Caco-2 (cell line): ENCODE data around the gene SATB2. TPM values are rescaled to one million over a fixed set of nuclear protein-coding genes. Genes with fewer than 3 reads are reported as not detected.

Source experiments
- BruUV-seq: library from RNA; stranded (reverse); fragments of 400-500 nt; replicated peaks from 2 replicates; lab custom pipeline; 2021; lab: Mats Ljungman, UMichigan
- CTCF ChIA-PET: fragments of 300-600 bp; sonication (Branson Sonifier 250); formaldehyde crosslinking; loops from one replicate; lab custom pipeline; 2022; ENCODE audit warnings: antibody characterized with exemption; lab: Charles Lee
- POLR2A ChIA-PET: fragments of 300-600 bp; sonication (Branson Sonifier 250); formaldehyde crosslinking; loops from one replicate; lab custom pipeline; 2022; ENCODE audit warnings: antibody characterized with exemption; lab: Charles Lee
- DNase-seq, 2 experiments: peaks; one replicate each; pipeline versions ENCODE4 v3.0.0 to v3.0.0-alpha.2; 2020 to 2022
- H3K27me3 ChIP-seq: replicated peaks from 2 replicates; pipeline ENCODE4 v1.6.0; 2011; ENCODE audit warnings: low read length; ENCODE audit not compliant: control insufficient read depth, insufficient read depth
- H3K36me3 ChIP-seq: 2 replicates; pipeline ENCODE4 v1.5.1; 2011; ENCODE audit warnings: low read length; ENCODE audit not compliant: control insufficient read depth, insufficient read depth
- H3K4me1 ChIP-seq: fragments of 250-450 bp; sonication (Bioruptor Pico); 2 replicates; pipeline ENCODE4 v1.5.1; 2020; ENCODE audit warnings: mild to moderate bottlenecking
- H3K4me3 ChIP-seq: 2 replicates; pipeline ENCODE4 v1.5.1; 2011; ENCODE audit warnings: low read depth, mild to moderate bottlenecking, control low read depth, low read length
- H3K9me3 ChIP-seq: fragments of 250-450 bp; sonication (Bioruptor Pico); 2 replicates; pipeline ENCODE4 v1.5.1; 2020; ENCODE audit warnings: mild to moderate bottlenecking, moderate library complexity
- H3K27ac Mint-ChIP-seq: one replicate; pipeline ENCODE4 v1.8.0; 2022; ENCODE audit warnings: mixed read lengths; ENCODE audit not compliant: unreplicated experiment
- H3K27me3 Mint-ChIP-seq: one replicate; pipeline ENCODE4 v1.8.0; 2022; ENCODE audit warnings: mixed read lengths; ENCODE audit not compliant: insufficient read depth, unreplicated experiment
- H3K36me3 Mint-ChIP-seq: one replicate; pipeline ENCODE4 v1.8.0; 2022; ENCODE audit warnings: mild to moderate bottlenecking, mixed read lengths; ENCODE audit not compliant: insufficient read depth, unreplicated experiment
- H3K4me1 Mint-ChIP-seq: one replicate; pipeline ENCODE4 v1.8.0; 2022; ENCODE audit warnings: low read depth, mixed read lengths; ENCODE audit not compliant: unreplicated experiment
- H3K4me3 Mint-ChIP-seq: one replicate; pipeline ENCODE4 v1.8.0; 2022; ENCODE audit warnings: mild to moderate bottlenecking, moderate library complexity, mixed read lengths; ENCODE audit not compliant: unreplicated experiment
- H3K9me3 Mint-ChIP-seq: one replicate; pipeline ENCODE4 v1.8.0; 2022; ENCODE audit warnings: mixed read lengths; ENCODE audit not compliant: unreplicated experiment
- intact Hi-C: fragments of 100-400 bp; cut with micrococcal nuclease; formaldehyde crosslinking; loops from one replicate; pipeline ENCODE4 v1.10.0; 2022; ENCODE audit not compliant: unreplicated experiment
- total RNA-seq: library from RNA; stranded (reverse); gene quantifications from 2 replicates; pipeline ENCODE4 v1.2.3, GENCODE V29; 2022
- TF ChIP-seq, protein P1 (sequence below), 2 experiments: fragments of 200-600 bp in 1 of 2; IDR thresholded peaks; 1 replicate in 1 of 2; 2 replicates in 1 of 2; pipeline versions ENCODE4 v1.5.1 to v1.8.0; 2011 to 2022; ENCODE audit warnings: antibody characterized with exemption in 1 of 2, control low read depth in 1 of 2, inconsistent platforms in 1 of 2, low read depth in 1 of 2, low read length in 1 of 2, mild to moderate bottlenecking in 1 of 2, moderate library complexity in 1 of 2; ENCODE audit not compliant: insufficient read depth in 1 of 2, severe bottlenecking in 1 of 2, unreplicated experiment in 1 of 2

SATB2 gene
- total RNA-seq, 1 experiment from 2014 or later: 1.1 TPM

- H3K9me3 ChIP-seq: no peaks in the 10 kb centered on the region
- no peak overlapping the region for H3K4me3 Mint-ChIP-seq
- no peaks in the 10 kb centered on the region; the same call in none of the 2 replicates for H3K27me3 ChIP-seq
- CTCF ChIA-PET: no interaction called here
- no peaks in the 10 kb centered on the region for H3K4me1 ChIP-seq
- H3K4me3 ChIP-seq: no peak overlapping the region
- peaks cover 6% of the 10 kb centered on the region for H3K36me3 Mint-ChIP-seq
- BruUV-seq: no TSS peak
- no peak overlapping the region for H3K27ac Mint-ChIP-seq
- H3K36me3 ChIP-seq: no peaks in the 10 kb centered on the region
- intact Hi-C loops: no loop called here
- H3K4me1 Mint-ChIP-seq: no peaks in the 10 kb centered on the region
- no peak for DNase-seq
- peaks cover 23% of the 10 kb centered on the region for H3K27me3 Mint-ChIP-seq
- POLR2A ChIA-PET: no interaction called here
- TF ChIP-seq, protein P1, sequence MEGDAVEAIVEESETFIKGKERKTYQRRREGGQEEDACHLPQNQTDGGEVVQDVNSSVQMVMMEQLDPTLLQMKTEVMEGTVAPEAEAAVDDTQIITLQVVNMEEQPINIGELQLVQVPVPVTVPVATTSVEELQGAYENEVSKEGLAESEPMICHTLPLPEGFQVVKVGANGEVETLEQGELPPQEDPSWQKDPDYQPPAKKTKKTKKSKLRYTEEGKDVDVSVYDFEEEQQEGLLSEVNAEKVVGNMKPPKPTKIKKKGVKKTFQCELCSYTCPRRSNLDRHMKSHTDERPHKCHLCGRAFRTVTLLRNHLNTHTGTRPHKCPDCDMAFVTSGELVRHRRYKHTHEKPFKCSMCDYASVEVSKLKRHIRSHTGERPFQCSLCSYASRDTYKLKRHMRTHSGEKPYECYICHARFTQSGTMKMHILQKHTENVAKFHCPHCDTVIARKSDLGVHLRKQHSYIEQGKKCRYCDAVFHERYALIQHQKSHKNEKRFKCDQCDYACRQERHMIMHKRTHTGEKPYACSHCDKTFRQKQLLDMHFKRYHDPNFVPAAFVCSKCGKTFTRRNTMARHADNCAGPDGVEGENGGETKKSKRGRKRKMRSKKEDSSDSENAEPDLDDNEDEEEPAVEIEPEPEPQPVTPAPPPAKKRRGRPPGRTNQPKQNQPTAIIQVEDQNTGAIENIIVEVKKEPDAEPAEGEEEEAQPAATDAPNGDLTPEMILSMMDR (IDR thresholded peaks at IDR 0.05; ENCODE audit: insufficient read depth in 1 of 2, low read depth in 1 of 2, low read length in 1 of 2, severe bottlenecking in 1 of 2, unreplicated experiment in 1 of 2): no peak
- H3K9me3 Mint-ChIP-seq: no peaks in the 10 kb centered on the region
These were observed 11.1 kb upstream of the SATB2 start for GRCh38 chr2:199468561-199469513.

DNA sequence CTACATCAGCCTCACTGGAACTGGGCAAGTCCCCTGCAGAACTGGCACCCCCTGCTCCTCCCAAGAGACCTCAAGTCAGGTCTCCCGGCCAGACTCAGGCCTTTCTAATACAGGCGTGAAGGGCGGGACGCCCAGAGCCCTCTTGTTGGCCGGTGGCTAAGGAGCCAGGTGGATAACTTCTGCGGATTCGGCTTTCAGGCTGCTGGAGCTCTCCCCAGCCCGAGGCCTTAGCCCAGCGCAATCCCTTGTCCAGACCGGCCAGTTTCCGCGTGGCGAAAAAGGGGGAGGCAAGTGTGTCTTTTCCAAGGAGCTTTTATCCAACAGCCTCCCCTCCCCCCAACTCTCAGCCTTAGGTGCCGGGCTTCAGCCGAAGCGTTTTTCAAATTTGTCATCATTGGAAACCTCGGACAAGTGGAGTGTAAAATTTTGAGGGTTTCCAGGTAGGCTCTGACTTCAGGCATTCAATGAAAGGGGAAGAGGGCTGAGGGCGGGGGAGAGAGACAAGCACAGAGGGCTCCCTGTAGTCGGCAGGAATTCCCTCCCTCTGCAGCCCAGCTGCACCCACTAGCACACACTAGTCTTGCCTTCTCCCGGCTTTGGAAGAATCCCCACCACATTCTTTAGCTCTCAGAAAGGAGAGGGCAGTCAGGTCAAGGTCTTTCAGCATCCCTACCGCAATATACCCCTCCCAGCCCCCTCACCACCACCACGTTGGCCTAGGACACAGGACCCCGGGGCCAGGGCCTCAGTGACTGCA, 9.5 kb upstream of the SATB2 start:
- no peaks in the 10 kb centered on the region for H3K36me3 ChIP-seq
- BruUV-seq: no TSS peak
- H3K9me3 ChIP-seq: no peaks in the 10 kb centered on the region
- H3K27me3 ChIP-seq: no peaks in the 10 kb centered on the region; the same call in none of the 2 replicates
- no peaks in the 10 kb centered on the region for H3K9me3 Mint-ChIP-seq
- H3K4me1 ChIP-seq: peaks cover 6% of the 10 kb centered on the region
- ChIA-PET POLR2A (no interaction called here), CTCF (interaction anchor here (1.0 kb wide), 1 partner anchor 130 kb away, joined by 3 read pairs; no protein-coding TSS in a partner anchor)
- TF ChIP-seq, protein P1 (IDR thresholded peaks at IDR 0.05; ENCODE audit: insufficient read depth in 1 of 2, low read depth in 1 of 2, low read length in 1 of 2, severe bottlenecking in 1 of 2, unreplicated experiment in 1 of 2): no peak
- H3K4me3 ChIP-seq: no peak overlapping the region
- H3K4me3 Mint-ChIP-seq: no peak overlapping the region
- DNase-seq: no peak
- intact Hi-C loops: no loop called here
- H3K4me1 Mint-ChIP-seq: no peaks in the 10 kb centered on the region
- H3K27me3 Mint-ChIP-seq: peaks cover 21% of the 10 kb centered on the region
- peaks cover 6% of the 10 kb centered on the region for H3K36me3 Mint-ChIP-seq
- H3K27ac Mint-ChIP-seq: no peak overlapping the region

- Mint-ChIP-seq H3K27ac (no peak overlapping the region), H3K36me3 (peaks cover 6% of the 10 kb centered on the region), H3K4me3 (no peak overlapping the region), H3K9me3 (no peaks in the 10 kb centered on the region), H3K27me3 (peaks cover 22% of the 10 kb centered on the region), H3K4me1 (no peaks in the 10 kb centered on the region)
- H3K27me3 ChIP-seq: no peaks in the 10 kb centered on the region; the same call in none of the 2 replicates
- no peaks in the 10 kb centered on the region for H3K36me3 ChIP-seq
- no peak overlapping the region for H3K4me3 ChIP-seq
- H3K4me1 ChIP-seq: peaks cover 6% of the 10 kb centered on the region
- DNase-seq: no peak
- ChIA-PET CTCF (interaction anchor here (1.0 kb wide), 1 partner anchor 130 kb away, joined by 3 read pairs; no protein-coding TSS in a partner anchor), POLR2A (no interaction called here)
- no TSS peak for BruUV-seq
- no peaks in the 10 kb centered on the region for H3K9me3 ChIP-seq
- TF ChIP-seq, protein P1 (IDR thresholded peaks at IDR 0.05; ENCODE audit: insufficient read depth in 1 of 2, low read depth in 1 of 2, low read length in 1 of 2, severe bottlenecking in 1 of 2, unreplicated experiment in 1 of 2): no peak
- intact Hi-C loops: no loop called here
These were observed 8.9 kb upstream of the SATB2 start for GRCh38 chr2:199466692-199467065.
